D721Med (cell line): ENCODE measurements around the gene ASPDH.

ENCODE experiments used
- DNase-seq: peaks from one replicate; pipeline ENCODE4 v3.0.0; 2011; ENCODE audit warnings: low spot score; ENCODE audit not compliant: insufficient read length
- FAIRE-seq: peaks from 2 replicates; lab custom pipeline; 2011; peaks lifted over from hg19 to GRCh38; lab: Jason Lieb, UNC
- CTCF ChIP-seq: IDR thresholded peaks from 2 replicates; pipeline ENCODE4 v1.5.1; 2012; ENCODE audit warnings: mild to moderate bottlenecking, control low read depth; ENCODE audit not compliant: insufficient read depth; ENCODE audit errors: missing control alignments

ASPDH gene

DNA sequence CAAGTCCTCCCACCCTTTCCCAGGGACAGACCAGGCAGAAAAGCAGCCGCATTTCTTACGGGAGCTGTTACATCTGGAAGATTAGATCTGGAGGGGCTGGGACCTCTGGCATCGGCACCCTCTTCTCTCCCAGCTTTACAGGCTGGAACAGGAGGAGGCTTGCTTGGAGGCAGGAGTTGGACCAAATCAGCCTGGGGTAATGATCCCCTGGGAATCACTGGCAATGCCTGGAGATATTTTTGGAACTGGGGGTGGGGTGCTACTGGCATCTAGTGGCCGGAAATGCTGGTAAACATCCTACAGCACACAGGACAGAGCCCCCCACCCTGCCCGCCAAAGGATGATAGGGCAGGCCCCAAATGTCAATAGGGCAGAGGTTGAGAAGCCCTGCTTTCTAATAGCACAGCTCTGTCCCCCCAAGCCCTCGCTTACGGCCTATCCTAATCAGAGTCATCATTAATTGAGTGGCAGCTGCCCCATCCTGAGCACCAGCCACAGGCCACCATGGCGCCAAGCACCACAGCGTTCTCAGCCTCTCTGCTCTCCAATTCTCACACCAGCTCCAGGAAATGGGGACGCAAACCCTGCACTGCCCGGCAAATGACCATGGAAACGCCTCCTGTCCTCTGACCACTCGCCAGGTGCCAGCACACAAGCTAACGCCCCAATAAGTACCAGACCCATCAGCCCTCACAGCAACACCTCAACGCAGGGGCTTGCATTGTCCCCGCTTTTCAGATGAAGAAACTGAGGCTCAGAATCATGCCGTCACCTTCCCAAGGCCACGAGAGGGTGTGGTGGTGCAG is 33.9 kb upstream of the ASPDH start:
- no peak for DNase-seq
- FAIRE-seq: no peak
- peak; percentile 8 for TF ChIP-seq CTCF

DNA sequence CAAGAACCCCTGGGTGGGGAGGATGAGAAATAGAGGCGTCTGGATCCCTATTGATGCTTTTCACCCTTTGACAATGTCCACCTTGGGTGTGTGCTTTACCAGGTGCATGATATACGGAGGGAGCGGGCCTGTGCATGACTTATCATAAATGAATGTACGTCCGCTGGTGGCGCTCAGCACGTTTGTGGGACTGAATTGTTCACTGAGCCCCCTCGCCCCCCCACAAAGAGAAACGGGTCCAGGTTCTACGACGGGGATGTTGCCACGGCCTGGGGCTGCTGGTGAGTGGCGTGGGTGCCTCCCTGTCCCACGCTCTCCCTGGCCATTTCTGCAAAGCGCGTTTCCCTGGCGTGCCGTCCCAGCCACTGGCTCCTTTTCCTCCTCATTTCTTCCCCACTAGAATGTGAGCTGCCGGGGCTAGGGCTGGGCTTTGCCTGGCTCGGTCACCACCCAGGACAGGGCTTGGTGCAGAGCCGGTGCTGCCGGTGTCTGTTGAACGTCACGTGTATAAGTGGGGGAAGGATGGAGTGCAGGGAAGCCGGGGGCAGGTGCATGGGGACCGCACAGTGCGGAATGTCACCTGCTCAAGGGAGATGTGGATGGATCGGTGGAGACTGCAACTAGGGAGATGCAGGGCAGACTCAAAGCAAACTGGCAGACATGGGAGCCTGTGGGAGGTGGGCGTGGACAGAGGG is 33.0 kb upstream of the ASPDH start:
- no peak for DNase-seq
- TF ChIP-seq CTCF: no peak
- FAIRE-seq: no peak

DNA sequence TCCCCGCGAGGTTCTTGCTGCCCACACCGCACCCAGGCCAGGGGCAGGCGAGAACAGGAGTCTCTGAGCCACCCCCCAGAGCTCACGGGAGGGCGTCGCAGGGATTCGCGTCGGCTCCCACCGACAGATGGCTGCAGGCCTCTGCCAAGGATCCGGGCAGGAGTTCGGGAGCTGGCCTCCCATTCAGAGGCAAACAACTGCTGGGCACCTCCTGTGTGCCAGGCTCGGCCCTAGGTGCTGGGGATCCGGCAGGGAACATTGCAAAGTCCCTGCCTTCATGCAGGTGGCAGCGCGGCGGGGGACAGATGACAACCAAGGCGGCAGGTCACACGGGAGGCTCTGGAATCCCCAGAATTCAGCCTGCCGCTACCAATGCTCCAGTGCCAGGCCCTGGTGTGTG is 29.2 kb upstream of the ASPDH start:
- FAIRE-seq (no peak), DNase-seq (no peak)
- no peak for TF ChIP-seq CTCF

DNA sequence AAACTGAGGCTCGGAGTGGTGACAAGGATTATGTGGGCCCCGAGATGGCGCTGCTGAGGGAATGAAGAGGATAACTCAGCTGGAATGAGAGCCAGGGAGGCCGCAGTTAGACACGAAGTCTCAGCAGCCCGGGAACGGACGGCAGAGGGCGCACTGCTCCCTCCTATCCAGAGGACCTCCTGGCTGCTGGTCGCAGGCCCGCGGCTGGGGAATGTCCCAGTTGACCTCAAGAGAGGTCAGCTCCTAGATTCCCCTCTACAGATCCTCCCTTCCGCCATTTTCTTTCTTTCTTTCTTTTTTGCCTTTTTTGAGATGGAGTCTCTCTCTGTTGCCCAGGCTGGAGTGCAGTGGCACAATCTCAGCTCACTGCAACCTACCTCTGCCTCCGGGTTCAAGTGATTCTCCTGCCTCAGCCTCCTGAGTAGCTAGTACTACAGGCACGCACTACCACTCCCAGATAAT is 24.1 kb upstream of the ASPDH start:
- DNase-seq (peak; percentile 75), FAIRE-seq (no peak)
- TF ChIP-seq CTCF: peak; percentile 64

- TF ChIP-seq CTCF: no peak
- FAIRE-seq: no peak
These were observed 23.6 kb upstream of the ASPDH start for GRCh38 chr19:50537306-50537685.

DNA sequence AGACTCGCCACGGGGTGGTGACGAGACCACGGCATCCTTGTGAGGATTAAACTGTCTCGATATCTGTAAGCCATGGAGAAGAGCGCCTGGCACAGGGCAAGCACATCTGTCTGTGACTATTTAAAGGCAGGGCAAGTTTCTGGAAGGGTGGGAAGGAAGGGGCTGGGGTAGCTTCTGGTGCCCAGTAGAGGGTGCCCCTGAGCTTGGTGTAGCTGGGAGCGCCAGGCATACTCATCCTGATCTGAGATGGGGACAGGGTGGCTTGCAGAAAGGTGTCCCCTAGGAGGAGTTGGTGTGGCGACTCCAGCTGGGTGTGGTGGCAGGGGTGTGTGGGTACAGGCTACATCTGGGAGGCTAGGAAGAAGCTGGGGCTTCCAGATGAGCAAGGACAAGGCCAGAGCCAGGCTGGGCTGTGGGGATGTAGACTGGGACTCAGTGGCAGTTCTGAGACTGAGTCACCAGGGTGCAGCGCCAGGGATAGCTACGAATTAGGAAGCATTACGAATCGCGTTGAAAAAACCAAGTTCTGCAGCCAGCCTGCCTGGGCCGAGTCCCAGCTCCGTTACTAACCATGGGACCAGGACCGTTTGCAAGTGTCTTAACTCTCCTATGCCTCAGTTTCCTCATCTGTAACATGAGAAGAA is 23.1 kb upstream of the ASPDH start:
- DNase-seq (no peak), FAIRE-seq (no peak)
- TF ChIP-seq CTCF: no peak

More at GRCh38 chr19:50537306-50537685, 23.6 kb upstream of the ASPDH start:
- DNase-seq: no peak
